Fibroblast of the conjunctiva (primary cell): ENCODE data around the gene NPTX1.

Source experiments
- DNase-seq: peaks from one replicate; pipeline ENCODE4 v3.0.0-alpha.2; 2010; ENCODE audit warnings: low read depth

NPTX1 gene

GRCh38 chr17:80426671-80427326, 49.6 kb downstream of the NPTX1 start:
- DNase-seq, result peak; percentile 22

- no peak for DNase-seq
Measured at GRCh38 chr17:80425835-80426426, 50.5 kb downstream of the NPTX1 start.

- no peak for DNase-seq
Measured at GRCh38 chr17:80424878-80425765, 51.3 kb downstream of the NPTX1 start.

GRCh38 chr17:80424261-80424660, 52.1 kb downstream of the NPTX1 start:
- no peak for DNase-seq

DNA sequence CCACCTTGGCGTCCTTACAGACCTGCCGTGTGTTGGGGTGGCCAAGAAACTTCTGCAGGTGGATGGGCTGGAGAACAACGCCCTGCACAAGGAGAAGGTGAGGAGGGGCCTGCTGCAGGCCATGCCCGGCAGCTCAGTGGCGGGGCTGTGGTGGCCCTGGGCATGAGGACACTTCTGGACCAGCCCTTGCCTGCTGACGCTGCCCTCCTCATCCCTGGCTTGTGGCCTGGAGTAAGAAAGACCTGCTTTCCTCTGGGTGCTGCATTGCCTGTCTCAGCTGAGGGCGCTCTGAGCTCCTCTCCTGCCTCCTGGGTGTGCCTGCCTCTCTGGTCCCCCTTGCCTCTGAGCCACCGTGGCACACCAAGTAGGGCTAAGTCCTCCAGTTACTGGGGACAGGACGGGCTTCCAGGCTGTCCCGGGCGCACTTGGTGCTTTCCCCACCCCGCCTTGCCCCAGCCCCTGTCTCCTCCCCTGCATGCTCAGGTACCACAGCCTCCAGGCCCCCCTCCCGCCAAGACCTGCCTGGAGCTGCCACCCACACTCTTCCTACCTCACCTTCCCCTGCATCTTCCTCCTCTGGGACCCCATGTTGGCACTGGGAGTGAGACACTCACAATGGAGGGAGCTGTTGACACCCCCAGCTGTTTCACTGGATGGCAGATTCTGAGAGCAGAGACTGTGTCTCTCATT, 52.7 kb downstream of the NPTX1 start:
- DNase-seq, result no peak

GRCh38 chr17:80422981-80423380, 53.4 kb downstream of the NPTX1 start:
- no peak for DNase-seq

- no peak for DNase-seq
Measured at GRCh38 chr17:80422276-80422675, 54.1 kb downstream of the NPTX1 start.

GRCh38 chr17:80421381-80422090, 54.9 kb downstream of the NPTX1 start:
- DNase-seq, result no peak

DNA sequence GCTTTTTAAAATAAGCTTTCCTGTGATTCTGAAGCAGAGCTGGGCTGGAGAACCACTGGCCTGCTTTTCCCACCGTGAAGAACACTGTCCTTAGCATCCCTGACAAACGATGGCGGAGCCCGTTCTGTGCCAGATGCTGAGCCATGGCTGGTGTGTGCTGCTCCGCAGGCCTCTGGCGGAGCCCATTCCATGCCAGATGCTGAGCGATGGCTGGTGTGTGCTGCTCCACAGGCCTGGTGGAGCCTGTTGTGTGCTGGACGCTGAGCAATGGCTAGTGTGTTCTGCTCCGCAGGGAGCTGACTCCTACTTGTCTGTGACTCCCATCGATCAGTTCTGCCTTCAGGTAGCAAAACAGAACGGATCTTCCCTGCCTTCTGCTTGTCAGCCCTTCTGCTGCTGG, 57.2 kb downstream of the NPTX1 start:
- DNase-seq, result no peak

- no peak for DNase-seq
Measured at GRCh38 chr17:80418589-80418988, 57.8 kb downstream of the NPTX1 start.
